ENCODE data around the gene PCSK5.

DNA sequence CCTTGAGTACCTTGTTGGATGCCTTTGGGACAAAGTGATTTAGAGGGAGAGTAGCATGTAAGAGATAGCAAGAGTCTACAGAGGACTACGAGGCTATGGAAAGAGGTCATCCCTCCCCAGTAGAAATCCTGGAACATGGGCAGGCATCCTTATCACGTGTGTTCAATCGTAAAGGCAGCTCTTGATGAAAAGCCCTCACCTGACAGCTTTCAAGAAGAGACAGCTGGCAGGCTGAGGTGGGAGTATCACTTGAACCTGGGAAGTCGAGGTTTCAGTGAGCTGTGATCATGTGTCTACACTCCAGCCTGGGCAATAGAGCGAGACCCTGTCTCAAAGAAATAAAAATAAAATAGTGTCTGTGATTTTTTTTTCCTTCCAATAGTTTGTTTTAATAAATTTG lies 112.6 kb downstream of the PCSK5 start:
- TF ChIP-seq CTCF (IDR thresholded peaks at IDR 0.05) (no peak), POLR2A (IDR thresholded peaks at IDR 0.05) (no peak)

Measured in adrenal gland (tissue), 5 donors.